GM19463 (cell line): Measurements from ENCODE around the gene TNP2.

Source experiments
- ATAC-seq: cut with Tn5 transposase; IDR thresholded peaks from one replicate; pipeline ENCODE4 v1.9.1; 2021; ENCODE audit warnings: mild to moderate bottlenecking, moderate library complexity; ENCODE audit not compliant: unreplicated experiment

The TNP2 gene

GRCh38 chr16:11278681-11279628 lies 9.8 kb upstream of the TNP2 start:
- no peak for ATAC-seq

- no peak for ATAC-seq
These were observed 8.6 kb upstream of the TNP2 start for GRCh38 chr16:11277607-11278337.

DNA sequence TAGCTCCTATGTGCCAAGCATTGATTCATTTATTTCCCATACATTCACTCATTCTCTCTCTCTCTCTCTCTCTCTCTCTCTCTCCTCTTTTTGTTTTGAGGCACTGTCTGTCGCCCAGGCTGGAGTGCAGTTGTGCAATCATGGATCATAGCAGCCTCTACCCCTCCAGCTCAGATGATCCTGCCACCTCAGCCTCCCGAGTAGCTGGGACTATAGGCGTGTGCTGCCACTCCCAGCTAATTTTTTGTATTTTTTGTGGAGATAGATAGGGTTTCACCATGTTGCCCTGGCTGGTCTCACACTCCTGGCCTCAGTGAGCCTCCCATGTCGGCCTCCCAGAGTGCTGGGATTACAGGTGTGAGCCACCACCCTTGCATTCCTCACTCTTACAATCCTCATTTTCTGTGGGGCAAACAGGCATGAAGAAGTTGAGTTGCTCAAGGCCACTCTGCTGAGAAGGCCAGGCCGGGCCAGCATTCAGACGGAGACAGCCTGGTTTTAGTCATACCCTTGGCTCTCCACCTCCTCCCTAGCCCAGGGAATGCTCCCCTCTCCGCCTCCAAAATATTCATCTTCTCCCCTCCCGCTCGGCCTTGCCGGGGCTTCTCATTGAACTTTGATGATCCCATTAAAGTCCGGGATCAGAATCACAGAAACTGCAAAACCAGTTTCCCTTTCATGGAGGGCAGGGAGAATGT lies 7.9 kb upstream of the TNP2 start:
- ATAC-seq = no peak

DNA sequence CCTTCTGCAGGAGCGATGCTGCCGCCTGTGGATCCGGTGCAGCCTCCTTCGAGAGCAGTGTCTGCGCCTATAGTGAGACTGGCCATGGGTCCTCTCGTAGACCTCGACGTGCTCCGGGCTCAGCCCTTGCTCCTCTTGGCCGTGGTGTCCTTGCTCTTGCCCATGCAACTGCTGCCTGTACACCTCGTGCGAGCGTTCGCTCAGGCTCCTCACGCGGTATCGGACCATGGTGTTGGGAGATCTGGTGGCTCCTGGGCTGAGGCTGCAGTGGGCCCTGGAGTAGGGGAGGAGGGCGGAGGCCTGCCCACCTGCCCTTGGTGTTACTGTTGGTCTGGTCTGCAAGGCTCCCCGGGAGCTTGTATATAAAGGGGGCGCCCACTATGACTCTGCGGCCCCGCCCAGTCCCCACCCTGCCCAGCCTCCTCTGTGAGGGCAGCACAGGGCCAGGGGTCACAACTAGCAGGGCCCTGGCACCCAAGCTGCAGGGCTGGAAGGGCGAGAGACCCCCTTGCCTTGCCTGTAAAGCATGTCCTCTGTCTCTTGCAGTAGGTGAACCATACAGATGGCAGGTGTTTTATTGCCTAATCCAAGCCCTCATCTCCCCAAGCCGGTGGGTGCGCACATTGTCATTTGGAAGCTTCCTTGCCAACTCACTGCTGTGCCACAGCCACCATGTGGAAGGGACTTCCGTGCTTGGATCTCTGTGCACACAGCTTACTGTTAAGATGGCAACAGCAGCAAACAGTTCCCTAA lies 7.2 kb upstream of the TNP2 start, which contains the start of gene PRM2:
Gene PRM2, minus strand, starts transcription at position 338 of the 753 bp plus-strand sequence. Its CDS starts 110 bp downstream, at position 228.
- ATAC-seq = no peak

GRCh38 chr16:11274964-11275363 lies 5.8 kb upstream of the TNP2 start:
- no peak for ATAC-seq

DNA sequence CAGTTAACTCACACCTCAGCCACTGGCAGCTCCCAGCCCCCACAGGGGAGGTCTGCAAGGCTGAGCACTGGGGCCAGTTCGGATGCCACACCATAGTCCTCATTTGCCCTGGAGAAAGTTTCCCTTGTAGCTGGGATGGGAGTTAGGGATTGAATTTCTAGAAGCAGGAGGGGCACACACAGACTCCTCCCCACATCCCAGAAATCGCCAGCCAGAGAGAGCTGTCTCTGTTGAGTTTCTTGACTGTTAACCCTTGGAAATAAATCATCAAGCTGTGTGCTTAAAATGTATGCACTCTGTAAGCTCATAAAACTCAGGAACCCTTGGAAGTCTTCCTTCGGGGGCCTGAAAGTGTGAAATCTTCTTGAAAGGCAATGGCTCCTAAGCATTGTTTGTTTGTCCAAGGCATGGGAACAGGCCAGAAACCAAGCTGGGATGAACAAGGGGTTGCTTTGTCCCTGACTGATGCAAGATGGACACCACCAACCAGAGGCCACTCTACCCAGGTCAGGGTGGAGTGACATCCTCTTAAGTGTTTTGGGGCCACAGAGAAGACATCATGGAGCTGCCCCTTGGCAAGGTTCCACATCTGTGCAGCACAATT lies 4.7 kb upstream of the TNP2 start:
- ATAC-seq = no peak

- ATAC-seq = no peak
These were observed 4.0 kb upstream of the TNP2 start, which contains the start of gene PRM3 for GRCh38 chr16:11272921-11273720. Gene PRM3 (minus strand): TSS chr16:11273629. CDS start chr16:11273595, 34 bp downstream.

GRCh38 chr16:11272484-11272883 lies 3.4 kb upstream of the TNP2 start:
- no peak for ATAC-seq

- ATAC-seq = no peak
These were observed 2.5 kb upstream of the TNP2 start for GRCh38 chr16:11271610-11272009.

DNA sequence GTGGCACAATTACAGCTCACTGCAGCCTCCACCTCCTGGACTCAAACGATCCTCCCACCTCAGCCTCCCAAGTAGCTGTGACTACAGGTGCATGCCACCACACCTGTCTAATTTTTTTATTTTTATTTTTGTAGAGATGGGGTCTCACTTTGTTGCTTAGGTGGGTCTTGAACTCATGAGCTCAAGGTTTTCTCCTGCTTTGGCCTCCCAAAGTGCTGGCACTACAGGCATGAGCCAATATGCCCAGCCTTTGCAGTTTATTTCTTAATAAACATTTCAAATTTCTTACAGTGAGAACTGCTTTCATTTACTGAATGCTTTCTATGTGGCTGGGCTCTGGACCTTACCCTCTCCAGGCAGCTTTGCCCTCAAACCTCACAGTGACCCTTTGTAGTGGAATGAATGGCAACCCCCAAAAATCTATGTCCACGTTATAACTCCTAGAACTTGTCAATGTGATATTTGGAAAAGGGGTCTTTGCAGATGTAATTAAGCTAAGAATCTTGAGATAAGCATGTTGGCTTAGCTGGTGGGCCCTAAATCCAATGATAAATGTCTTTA lies 1.6 kb upstream of the TNP2 start:
- ATAC-seq = no peak

DNA sequence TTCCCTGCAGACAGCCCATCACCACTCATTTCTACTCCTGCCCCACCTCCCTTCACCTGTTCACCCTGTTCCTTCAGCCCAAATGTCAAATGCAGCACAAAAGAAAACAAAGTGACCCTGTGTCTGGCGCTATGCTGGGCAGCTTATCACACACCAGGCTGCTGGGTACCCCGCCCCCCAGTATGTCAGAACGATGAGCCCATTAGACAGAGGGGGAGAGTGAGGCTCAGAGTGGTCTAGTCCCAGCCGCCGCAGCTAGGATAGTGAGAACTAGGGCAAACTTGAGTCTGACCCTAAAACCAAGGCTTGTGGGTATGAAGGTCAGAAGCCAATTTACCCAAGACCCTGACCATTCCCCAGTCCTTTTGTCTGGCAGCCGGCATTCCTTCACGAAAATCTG lies 4.0 kb downstream of the TNP2 start:
- ATAC-seq = no peak

DNA sequence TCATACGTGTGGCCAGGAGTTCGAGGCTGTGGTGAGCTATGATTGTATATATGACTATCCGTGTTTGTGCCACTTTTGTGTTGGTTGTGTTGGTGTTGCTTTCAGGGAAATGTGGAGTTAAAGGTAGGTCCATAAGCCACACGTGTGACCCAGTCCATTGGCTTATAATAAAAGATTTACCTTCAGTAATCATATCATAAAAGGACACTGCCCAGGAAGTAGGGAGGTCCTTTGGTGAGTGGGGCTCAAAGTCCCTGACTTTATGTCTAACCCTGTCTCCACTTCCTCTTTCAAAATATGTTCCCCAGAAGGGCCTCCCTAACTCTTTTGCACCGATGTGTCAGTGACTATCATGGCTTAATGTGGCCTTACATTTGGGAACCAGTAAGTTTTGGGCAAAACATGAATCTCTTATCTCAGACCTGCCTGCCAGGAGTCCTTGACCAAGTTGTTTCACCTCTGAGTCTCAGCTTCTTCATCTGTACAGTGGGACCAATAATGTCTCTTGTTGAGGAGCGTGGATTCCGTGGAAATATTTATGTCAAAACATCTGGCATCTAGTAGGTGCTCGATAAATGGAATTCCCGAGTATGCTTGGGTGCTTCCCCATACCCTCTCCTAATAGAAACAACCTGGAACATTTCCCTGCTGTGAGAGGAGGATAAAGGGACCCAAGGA lies 4.8 kb downstream of the TNP2 start:
- no peak for ATAC-seq

GRCh38 chr16:11263737-11264136 lies 5.4 kb downstream of the TNP2 start:
- no peak for ATAC-seq

- no peak for ATAC-seq
These were observed 6.2 kb downstream of the TNP2 start for GRCh38 chr16:11262915-11263314.

DNA sequence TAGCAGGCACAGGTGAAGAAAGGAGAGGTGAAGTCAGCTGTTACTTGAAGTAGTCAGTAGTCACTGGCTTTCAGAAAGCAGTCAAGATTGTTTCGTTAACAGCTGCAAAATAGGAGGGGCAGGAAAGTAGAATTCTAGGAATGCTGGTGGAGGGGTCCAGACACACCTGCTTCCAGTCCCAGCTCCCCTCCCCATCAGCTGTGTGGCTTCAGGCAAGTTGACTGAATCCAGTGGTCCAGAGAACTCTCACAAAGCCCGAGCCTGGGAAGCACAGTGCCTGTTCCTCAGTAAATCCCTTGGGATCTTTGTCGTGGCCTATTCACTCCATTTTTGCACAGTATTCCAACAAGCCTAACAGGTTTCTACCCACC lies 8.5 kb downstream of the TNP2 start:
- no peak for ATAC-seq

DNA sequence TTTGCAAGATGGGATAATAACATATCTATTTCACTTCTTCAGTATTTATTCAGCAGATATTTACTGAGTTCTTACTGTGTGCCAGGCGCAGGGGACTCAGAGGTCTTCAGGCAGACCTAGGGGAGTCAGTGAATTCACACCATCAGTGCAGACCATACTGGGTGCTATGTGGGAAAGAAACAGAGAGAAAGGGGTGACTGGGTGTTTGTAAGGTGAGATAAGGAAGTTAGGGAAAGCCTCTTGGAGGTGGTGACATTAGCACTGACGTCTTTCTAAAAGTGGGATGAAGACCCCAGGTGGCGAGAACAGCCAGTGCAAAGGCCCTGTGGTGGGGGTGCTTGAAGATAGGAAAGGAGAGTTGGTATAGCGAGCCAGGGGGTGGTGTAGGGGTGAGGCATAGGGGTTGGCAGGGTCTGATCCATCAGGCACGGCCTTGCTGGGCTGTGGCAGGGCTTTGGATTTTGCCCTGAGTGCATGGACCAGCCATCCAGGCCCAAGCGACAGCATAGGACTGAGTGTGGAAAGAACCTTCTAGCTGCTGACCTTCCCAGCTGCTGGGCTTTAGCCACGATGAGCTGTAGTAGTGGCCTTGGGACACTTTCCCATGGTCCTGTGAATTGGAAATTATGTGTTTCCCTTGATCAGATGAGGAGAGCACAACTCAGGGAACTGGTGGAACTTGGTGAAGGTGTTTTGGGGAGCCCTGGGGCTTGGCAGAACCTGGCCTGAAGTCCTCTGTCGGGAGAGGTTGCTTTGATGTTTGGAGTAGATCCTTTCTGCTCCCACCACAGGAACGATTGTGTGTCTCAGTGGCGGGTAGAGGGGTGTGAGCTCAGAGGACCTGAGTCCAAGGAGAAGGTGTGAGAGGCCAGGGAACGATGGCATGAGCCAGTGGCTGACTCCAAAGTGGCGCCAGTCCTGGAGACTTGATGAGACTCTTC lies 9.2 kb downstream of the TNP2 start:
- no peak for ATAC-seq
